ENCODE results near the gene CALU.
A peak's percentile ranks its signal among the peaks of the same experiment; 100 is the strongest.

Gene CALU
- total RNA-seq = 167 to 454 (median 393) reads per million in 18 experiments

DNA sequence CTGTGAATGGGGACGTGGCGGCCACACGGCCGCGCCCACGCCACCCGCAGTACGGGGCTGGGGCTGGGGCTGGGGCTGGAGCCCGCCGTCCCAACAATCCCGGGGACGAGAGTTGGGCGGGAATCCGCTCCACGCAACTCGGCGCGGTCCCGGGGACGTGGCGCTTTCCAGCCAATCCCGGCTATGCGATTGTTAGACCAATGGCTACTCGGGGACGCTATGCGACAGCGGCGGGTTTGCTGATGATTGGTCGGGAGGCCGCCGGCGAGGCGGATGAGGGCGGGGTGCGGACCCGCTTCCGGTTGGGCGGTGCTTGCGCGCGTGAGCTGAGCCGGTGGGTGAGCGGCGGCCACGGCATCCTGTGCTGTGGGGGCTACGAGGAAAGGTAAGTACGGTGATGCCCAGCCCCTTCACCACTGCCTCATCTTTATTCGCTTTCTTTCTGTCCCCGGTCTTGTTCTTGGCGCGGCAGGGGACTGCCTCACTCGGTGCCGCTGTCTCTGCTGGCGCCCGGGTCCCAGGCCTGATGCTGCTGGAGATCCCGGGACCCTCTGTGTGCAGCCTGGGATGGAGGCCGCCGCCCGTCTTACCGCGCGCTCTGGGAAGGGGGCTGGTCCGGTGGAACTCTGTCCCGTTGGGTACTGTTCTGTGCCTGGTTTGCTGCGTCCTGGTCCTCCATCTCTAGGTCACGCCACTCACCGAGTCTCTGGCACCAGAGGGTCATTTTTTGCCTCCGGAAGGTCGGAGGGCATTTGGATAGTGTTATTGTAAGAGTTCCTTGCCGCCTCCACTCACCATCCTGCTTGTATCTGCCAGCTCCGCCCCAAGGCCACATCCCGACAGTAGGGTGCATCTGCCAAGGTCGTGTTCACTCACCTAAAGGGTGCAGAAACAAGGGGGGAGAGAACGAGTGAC is at the start of gene CALU:
Gene CALU, plus strand, starts transcription at position 312 of the 915 bp plus-strand sequence. CDS start 9,225 bp downstream, outside the sequence.
- peak; percentile 96 to 97 for DNase-seq

DNA sequence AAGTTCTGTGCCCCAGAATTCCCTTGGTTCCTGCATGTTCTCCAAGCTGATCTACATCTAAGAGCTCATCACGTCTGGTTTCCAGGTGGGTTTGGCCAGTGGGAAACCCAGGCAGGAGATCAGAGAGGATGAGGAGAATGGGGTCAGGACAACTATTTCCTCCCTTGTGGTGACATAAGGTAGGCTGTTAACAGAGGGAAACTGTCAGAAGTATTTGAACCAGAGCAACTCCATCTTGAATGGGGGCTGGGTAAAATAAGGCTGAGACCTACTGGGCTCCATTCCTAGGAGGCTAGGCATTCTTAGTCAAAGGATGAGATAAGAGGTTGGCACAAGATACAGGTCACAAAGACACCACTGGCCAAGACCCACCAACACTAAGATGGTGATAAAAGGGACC is 47.9 kb upstream of the CALU start:
- DNase-seq = no peak

DNA sequence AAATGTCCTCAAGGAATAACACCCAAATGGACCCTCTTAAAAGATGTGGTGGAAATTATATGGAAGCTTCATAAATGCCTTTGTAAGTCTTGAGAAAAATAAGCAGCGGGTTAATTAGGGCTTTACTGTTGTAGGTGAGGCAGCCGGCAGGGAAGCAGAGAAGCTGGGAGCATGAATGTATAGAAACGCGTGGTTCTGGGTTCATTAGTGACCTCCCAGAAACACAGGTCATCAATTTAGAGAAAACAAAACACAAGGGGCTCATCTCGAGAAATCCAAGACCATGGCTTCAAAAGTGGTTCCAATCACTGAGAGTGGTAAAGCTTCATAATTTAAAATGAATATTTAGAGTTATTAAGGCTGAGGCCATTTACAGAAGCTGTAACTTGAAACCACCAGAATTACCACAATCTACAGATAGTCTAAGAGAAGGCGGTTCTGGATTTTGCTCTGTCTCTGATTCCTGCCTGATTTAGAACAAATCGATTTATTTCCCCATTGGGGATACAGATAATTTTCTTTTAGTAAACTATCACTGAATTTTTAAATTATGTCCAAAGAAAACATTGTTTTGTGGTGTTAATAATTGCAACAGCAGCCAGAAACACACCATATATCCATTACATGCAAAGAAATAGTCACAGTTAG is 46.4 kb upstream of the CALU start:
- DNase-seq = no peak

DNA sequence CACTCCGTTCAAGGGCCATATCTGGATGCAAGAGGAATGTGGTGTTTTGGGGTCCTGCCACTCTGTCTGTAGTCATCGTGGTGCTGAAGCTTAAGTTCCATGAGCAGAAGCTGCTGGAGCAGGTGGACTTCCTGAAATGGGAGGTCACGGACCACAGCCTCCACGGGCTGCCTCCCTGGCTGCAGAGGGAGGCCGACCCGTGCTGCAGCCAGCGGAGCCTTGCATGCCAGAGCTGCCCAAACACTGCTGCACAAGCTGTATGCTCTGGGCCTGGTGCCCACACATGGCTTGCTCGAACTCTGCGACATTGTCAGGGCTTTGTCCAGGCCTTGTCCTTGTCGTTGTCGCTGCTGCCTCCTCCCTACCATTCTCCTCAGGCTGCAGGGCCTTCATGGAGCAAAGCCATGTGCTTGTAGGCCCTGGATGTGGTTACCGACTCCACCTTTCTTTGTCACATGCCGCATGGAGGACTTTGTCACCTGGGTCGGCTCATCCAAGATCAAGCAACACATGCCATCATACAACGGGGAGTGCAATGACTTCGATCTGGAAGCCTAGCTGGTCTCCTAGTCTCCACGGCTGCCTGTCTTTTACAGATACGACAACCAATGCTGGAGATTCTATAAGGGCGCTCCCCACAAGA is 45.7 kb upstream of the CALU start:
- DNase-seq = no peak

DNA sequence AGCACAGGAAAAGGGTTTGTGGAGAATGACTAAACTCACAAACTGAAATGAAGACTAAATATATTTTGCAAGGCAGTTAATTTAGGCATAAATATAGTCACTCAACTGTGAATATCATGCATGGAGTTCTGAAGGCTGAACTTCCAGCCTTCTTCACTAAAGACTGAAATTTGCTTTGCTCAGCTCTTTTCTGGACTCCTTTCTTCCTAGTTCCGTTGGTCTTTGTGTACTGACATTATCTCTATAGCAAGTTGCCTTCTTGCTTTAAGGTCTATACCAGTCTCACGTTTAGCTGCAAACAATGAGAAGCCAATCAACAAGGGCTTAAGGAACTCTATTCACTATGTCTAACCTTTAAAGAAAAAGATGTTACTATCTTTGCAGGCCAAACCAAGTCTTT is 44.4 kb upstream of the CALU start:
- no peak for DNase-seq

DNA sequence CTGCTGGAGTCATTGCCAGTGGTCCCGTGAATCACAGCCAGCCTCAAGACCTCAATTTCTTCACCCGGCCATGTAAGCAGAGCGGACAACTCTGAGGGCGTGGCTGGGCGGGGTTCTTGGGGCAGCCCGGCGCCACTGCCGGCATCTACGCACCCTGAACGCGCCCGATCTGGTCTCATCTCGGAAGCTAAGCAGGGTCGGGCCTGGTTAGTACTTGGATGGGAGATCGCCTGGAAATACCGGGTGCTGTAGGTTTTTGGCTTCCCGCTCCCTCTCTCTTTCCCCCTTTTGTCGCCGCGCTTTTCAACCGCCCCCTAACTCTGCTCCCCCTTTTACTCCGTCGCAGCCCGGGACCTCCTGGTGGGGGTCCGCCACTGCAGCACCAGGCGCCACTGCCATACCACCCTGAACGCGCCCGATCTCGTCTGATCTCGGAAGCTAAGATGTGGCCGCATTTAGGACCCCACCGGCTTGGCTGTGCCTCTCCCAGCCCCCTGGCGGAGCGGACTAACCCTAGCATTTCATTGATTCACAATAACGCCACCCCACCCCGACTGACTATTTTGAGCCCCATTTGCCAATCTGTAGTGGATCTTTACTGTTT is 41.8 kb upstream of the CALU start:
- DNase-seq = peak; percentile 83 to 84

DNA sequence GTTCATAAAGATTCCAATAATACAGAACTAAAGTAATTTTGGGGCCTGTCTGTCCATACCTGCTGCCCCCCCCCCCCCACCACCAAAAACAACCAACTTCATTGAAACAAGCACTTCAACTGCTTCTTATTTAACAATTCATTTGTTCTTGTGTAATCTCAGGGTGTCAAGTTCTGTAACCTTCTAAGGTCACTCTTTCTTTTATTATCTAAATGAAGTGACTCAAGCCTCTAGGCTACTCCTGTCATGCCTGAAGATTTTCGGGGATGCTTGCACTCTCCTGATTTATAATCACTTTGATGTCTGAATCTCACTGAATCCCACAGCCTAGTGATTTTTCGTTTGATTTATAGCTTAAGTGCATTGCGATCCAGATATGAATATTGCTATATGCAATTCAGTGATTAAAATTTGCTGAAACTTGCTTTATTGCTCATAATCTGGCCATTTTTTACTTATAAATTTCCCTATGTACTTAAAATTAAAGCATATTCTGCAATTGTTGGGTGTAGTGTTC is 39.9 kb upstream of the CALU start:
- no peak for DNase-seq

DNA sequence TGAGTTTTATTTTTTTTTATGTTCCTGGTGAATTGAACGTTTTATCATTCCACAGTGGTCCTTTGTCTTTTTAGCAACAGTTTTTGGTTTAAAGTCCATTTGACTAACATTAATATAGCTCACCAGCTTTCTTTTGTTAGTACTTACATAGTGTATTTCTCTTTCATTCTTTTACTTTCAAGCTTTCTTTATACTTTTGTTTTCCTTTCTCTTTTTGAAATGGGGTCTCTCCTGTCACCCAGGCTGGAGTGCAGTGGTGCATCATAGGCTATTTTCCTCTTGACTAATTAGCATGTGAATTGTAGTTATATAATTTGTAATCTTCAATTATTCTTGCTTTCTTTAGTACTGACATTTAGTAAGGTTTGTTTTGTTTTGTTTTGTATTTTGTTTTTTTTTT is 39.3 kb upstream of the CALU start:
- DNase-seq = no peak

DNA sequence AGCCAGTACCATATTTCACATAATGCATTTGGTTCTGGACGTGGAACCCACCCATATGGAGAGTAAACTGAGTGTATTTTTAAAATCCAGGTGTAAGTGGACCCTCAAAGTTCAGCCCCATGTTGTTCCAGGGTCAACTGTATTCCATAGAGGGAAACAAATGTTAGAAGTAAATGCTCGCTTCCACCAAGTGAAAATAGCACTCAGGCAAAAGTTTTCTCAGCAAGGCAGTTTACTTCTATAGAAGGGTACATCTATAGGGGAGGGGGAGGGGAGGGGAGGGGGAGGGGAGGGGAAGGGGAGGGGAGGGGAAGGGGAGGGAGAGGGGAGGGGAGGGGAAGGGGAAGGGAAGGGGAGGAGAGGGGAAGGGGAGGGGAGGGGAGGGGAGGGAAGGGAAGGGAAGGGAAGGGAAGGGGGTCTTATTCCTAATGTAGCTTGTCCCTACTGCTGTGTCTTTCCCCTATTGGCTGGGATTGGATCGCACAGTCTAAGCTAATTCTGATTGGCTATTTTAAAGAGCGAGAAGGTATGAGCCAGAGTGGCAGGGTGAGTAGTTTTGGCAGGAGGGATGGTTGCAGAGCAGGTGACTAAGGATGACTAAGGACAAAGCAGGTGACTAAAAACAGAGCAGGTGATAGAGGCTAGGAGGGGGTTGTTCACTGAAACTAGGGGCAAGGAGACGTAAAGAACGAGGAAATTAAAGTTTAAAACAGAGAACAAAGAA is 37.9 kb upstream of the CALU start:
- no peak for DNase-seq

DNA sequence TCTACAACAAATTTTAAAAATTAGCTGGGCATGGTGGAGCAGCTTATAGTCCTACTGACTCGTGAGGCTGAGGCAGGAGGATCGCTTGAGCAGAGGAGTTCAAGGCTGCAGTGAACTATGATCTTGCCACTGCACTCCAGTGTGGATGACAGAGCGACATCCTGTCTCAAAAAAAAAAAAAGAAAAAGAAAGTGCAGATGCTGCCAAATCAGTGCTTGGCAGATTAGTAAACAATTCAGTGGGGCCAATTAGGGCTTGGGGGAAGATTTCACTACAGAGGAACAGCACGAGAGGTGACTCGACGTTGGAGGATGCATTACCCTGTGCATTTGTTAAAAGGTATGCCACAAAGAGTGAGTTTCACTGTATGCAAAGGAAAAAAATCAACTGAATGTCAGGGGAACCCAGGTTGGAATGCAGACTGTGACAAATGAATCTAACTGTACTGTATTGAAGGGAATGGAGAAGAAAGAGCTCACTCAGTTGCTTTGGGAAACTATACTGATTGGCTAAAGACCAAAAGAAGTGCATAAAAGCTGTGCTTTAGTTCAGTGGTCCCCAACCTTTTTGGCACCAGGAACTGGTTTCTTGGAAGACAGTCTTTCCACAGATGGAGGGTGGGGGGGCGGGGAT is 35.4 kb upstream of the CALU start:
- no peak for DNase-seq

DNA sequence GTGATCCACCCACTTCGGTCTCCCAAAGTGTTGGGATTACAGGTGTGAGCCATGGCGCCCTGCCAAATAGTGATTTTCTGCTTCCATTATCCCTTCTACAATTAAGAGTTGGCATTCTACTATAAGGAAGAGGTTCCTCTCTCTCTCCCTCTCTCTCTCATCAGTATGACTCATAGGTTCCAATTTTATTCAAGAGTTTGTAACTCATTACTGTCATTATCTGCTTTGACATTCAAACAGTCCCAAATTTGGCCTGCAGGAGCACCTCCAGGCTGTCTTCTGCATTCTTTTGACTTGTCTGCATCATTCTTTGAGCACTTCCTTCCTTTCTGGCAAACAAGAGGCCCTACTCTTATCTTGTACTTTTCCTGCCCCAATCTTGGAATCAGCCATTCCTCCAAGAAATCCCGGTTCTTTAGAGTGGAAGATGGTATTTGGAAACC is 33.2 kb upstream of the CALU start:
- DNase-seq = no peak

DNA sequence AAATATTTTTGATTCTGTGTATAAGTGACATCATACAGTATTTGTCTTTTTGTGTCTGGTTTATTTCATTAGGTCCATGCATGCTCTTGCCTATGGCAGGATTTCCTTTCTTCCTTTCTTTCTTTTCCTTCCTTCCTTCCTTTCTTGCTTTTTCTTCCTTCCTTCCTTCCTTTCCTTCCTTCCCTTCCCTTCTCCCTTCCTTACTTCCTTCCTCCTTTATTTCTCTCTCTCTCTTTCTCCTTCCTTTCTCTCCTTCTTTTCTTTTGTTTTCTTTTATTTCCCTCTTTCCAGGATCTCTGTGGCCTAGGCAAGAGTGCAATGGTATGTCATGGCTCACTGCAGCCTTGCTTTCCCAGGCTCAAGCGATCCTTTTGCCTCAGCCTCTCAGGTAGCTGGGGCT is 31.4 kb upstream of the CALU start:
- no peak for DNase-seq

DNA sequence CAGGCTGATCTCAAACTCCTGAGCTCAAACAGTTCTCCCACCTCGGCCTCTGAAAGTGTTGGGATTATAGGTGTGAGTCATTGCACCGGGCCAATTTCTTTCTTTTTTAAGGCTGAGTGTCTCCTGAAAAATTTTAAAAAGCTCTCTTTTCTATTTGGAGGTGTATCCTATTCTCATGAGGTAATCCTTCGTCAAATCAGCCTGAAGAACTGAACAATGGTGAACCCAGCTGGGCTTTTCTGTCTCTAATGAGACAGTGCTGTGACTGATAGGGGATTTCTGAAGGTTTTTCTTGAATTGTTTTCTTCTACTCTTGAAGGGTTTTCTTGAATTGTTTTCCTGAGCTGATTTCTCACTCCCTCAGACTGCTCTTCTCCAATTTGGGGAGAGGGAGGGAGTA is 30.9 kb upstream of the CALU start:
- no peak for DNase-seq

DNA sequence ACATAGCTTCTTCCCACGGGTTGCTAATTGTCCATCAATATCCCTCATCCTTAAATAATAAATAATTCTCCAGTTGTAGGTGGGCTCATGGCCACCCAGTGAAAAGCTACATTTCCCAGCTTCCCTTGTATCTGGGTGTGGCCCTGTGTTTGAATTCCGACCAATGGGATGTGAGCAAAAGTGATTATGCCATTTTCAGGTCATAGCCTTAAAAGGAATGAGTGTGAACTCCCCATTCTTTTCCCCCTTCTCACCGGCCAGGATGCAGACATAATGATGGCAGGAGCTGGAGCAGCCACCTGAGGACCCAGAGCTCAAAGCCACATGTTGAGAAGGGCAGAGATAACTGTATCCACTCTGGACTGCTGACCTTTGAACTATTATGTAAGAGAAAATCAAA is 30.3 kb upstream of the CALU start:
- DNase-seq = no peak

DNA sequence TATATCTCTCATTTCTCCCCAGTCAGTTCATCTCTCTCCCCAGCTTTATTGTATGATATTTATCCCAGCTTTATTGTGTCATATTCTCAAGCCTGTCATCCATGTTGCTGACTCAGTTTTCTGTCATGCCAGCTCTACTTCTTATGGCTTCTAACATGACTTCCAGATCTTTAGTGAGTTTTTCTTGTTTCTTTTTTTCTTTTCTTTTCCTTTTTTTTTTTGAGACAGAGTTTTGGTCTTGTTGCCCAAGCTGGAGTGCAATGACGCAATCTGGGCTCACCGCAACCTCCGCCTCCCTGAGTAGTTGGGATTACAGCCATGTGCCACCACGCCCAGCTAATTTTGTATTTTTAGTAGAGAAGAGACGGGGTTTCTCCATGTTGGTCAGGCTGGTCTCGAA is 28.7 kb upstream of the CALU start:
- DNase-seq = peak; percentile 60 to 66

DNA sequence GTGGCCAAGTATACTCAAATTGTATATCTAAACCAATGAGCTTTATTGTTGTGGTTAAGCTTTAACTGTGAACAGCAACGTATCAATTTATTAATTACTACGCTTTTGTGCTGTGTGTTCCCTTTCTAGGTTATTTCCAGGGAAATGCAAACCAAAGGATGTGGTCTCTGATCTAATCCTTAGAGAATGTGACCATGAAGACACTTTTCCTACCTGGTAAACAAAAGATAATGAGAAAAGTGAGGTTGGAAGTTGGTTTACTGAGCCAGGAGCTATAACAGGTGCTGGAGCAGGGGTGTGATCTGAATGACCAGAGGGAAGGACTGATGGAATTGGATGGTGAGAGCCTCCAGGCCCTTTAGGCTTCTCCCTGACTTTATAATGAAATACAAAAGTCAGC is 25.4 kb upstream of the CALU start:
- DNase-seq = no peak

DNA sequence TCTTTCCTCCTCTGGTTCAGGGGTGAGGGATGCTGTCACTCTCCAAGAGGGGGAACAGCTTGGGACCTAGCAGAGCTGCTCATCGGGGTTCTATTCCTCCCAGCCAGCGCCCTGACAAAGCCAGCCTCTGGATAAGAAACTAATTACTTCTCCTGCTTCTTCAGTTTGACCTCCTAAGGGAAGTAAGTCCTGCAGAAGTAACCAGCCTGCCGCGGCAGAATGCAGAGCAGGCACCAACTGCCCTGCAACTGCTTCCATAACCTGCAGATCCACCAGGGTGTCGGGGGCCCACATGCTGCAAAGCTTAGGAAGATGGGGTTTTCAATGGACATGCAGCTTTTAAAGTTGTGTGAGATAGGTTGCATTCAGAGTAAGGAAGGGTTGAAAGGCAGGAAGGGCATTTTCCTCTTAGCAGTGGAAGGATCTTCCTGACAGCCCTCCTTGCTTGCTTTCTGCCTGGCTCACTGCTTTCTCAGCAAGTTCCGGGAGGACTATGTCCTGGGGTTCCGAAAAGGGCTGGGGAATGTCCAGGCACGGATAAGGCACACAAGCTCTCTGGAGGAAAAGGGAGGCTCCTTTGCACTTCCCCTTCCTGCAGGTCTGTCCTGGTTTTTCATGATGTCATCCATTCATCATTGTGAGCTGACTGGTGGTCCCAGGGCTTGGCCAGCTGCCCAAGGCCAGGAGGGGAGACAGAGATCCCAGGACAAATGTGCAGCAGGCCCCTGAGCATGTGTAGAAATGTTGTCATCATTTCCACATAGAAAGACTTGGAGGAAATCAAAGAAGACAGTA is 24.3 kb upstream of the CALU start:
- peak; percentile 30 to 40 for DNase-seq

DNA sequence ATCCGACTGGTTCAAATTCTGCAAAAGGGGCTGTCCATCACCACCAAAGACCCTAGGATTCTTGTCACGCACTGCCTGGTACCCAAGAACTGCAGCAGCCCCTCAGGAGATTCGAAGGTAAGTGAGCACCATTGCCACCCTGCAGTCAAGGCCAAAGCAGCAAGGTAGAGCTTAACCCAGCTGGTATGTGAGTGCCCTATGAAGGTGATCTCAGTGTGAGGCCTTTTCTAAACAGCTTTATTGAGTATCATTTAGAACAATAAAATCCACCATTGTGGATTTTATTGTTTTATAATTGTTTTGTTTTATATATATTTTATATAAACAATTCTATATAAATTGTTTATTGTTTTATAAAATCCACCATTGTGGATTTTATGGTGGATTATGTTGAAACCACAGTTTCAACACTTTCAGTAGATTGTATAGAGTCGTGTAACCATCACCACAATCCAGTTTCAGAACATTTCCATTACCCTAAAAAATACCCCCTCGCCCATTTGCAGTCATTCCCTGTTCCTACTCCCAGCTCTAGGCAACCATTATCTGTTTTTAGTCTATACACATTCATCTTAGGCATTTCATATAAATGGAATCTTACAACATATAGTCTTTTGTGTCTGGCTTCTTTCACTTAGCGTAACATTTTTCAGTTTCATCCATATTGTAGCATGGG is 20.1 kb upstream of the CALU start:
- DNase-seq = no peak

DNA sequence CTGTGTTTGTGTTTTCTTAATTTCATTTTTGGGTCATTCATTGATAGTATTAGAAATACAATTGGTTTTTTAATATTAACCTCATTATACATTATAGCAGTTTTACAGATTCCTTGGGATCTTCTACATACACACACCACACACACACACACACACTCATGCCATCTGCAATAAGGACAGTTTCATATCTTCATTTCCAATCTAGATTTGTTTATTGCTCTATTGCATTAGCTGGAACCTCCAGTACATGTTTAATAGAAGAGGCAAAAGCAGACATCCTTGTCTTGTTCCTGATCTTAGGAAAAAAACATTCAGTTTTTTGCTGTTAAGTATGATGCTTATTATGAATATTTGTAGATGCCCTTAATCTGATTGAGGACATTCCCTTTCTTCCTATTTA is 17.8 kb upstream of the CALU start:
- no peak for DNase-seq

DNA sequence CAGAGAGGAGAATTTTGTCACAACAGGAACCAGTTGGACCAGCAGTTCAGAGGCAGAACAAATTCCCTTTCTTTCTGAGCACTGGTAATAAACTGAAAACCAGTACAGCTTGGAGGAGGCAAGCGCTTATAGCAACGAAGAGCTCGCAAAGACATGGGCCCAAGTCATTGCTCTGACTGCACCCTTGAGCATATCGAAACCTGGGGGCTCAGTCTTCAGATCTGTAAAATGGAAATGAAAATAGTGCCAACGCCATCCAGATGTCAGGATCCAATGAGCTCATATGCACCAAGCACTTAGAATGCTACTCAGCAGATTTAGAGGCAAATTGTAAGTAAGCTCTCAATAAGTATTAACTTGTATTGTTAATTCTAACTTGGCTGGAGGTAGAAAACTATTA is 14.4 kb upstream of the CALU start:
- no peak for DNase-seq
